Stimulated activated CD4-positive, alpha-beta T cell treated with anti-CD3 and anti-CD28 coated beads, Interleukin-1b, Interleukin-23, amount 100 ng/mL, for 24 hours (primary cell): Measurements from ENCODE around the gene FEM1C.
A peak's percentile ranks its signal among the peaks of the same experiment; 100 is the strongest.

Experiments
- DNase-seq, 4 experiments: peaks; one replicate each; pipeline ENCODE4 v3.0.0-alpha.2; 2020; ENCODE audit warnings: low read depth in 4 of 4, low spot score in 1 of 4

FEM1C gene

GRCh38 chr5:115557667-115558387 lies 13.3 kb upstream of the FEM1C start:
- DNase-seq, result no peak

DNA sequence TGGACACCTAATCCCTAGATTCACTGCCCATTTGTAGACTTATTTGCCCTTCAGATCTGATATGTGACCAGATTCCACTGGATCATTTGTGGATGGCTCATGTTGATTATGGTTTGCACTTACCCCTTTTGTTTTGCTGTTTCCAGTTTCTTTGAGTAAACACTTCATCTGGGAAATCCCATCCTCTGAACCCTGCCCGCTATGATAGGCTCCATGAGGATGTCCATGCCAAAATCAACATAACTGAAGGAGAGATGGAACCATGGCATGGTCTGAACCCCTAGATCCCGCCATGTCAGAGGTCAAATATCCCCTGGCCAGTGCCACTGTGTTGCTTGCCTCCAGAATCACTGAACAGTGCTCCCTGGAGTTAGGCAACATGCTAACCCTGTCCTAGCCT lies 11.7 kb upstream of the FEM1C start:
- DNase-seq, result no peak

GRCh38 chr5:115555084-115555633 lies 10.6 kb upstream of the FEM1C start:
- no peak for DNase-seq

GRCh38 chr5:115553082-115553481 lies 8.5 kb upstream of the FEM1C start:
- no peak for DNase-seq

DNA sequence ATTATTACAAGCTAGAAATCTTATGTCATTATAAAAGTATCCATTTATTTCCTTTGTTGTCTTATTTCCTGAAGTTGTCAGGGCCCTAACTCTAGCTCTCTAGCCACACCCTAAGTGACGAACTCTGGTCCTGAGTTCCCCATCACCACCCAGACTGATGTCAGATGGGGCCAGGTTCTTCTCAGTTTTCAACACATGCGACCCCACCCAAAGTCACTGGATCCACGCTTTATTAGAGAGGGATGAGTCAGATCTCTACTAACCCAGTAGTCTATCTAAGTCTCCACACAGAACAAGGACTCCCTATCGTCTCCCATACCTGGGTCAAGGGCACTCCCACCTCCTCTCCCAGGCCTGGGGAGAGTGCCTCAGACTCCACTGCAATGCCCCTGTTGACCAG lies 6.8 kb upstream of the FEM1C start:
- no peak for DNase-seq

GRCh38 chr5:115549154-115549553 lies 4.6 kb upstream of the FEM1C start:
- no peak for DNase-seq

GRCh38 chr5:115548683-115549082 lies 4.1 kb upstream of the FEM1C start:
- no peak for DNase-seq

- no peak for DNase-seq
Measured at GRCh38 chr5:115545351-115545882, 842 bp upstream of the FEM1C start.

- peak; percentile 20 to 39 (median 28) for DNase-seq
Measured at GRCh38 chr5:115544043-115544435, 536 bp downstream of the FEM1C start.

GRCh38 chr5:115543365-115544042 lies 1.1 kb downstream of the FEM1C start:
- DNase-seq, result peak in 1 of 4 experiments; percentile 30

- no peak for DNase-seq
Measured at GRCh38 chr5:115542651-115543364, 1.8 kb downstream of the FEM1C start.

- DNase-seq, result no peak
Measured at GRCh38 chr5:115542086-115542485, 2.5 kb downstream of the FEM1C start.

DNA sequence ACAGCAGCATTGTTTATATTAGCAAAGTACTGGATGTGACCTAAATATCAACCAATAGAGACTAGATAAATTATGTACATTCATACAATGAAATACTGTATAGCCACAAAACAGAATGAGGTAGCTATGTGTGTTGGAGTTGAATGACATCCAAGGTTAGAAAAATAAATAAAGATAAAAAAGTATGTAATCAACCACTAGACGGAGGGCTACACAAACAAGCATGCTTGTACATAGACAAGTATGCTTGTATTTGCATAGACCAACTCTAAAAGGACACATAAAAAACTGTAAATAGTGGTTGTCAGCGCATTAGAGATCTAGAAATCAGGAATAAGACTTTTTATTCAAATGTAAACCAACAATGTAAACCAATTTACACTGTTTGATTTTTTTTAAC lies 3.0 kb downstream of the FEM1C start:
- no peak for DNase-seq

- DNase-seq, result no peak
Measured at GRCh38 chr5:115535479-115536035, 9.0 kb downstream of the FEM1C start.

DNA sequence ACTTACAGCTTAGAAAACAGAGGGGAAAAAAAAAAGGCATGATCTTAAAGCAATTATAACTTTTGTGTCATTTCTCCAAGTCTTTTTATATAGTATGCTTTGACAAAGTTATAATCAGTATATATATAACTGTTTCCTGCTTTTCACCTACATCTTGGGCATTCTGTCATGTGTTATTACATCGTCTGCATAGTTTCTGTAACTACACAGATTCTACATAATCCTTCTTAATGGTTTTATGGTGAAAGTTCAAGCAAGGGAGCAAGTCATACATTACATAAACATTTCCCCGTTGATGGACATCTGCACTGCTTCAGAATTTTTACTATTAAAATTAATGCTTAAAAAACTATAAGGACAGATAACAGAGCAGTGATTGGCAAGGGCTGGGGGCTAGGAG lies 12.1 kb downstream of the FEM1C start:
- DNase-seq, result no peak

DNA sequence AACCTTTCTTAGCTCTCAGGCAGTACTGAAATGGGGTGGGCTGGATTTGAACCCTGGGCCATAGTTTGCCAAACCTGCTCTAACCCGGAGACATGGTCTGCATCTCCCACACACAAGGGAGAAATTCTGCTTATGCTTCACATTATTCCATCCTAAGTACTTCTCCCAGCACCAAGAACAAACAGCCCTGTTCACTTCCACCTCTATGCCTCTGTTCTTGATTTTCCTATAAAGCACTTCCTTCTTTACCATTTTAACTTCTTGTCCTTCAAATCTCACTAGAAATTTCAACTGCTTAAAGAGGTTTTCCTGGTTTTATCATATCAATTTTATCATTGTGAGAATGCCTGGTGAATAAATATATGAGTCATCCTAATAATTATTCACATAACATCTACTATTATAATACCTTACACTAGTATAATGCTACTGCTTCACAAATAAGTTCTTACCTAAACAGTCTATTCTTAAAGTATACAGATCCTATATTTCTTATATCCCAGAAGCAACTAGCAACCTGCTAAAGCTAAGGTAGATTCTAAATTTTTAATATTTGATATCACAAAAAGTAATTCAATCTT lies 12.7 kb downstream of the FEM1C start:
- no peak for DNase-seq

- no peak for DNase-seq
Measured at GRCh38 chr5:115531380-115531779, 13.2 kb downstream of the FEM1C start.

DNA sequence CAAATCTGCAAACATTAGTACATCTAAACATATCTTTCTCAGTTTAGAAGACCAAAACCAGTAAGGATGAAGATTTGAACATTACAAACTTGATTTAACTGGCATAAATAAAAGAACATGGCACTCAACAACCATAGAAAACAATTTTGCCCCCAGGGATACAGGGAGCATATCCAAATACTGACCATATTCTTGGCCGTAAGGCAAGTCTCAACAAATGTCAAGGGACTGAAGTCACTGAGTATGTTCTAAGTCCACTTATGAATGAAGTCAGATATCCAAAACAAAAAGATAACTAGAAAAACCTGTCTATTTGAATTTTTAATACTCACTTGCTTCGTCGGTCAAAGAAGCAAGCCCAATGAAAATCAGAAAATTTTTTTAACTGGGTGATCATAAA lies 14.1 kb downstream of the FEM1C start:
- DNase-seq, result no peak

DNA sequence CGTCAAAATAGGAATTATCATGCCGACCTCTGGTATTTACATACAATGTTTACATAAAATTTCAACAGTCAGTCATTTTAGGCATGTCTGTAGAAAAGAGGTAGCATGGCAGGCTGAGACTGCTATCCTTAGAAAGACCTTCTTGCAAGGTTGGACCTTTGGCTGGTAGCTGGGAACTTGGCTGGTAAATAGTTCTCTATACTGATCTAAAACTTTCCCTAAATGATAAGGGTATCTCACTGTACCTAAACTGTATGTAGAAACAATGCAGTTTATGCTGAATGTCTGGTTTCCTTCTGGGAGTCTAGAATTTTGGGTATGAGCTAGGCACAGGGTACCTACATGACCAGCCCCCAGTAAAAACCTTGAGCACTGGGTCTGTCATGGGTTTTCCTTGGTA lies 18.0 kb downstream of the FEM1C start:
- no peak for DNase-seq

- no peak for DNase-seq
Measured at GRCh38 chr5:115524199-115524847, 20.3 kb downstream of the FEM1C start.
